ENCODE data around the gene ADCY9. TPM values are rescaled to one million over a fixed set of nuclear protein-coding genes. Genes with fewer than 3 reads are reported as not detected.

The ADCY9 gene
- total and polyA plus RNA-seq, 2 donors (not counting 1 experiment from before 2014, with no cell fraction given) = 1.7 to 2.1 TPM

DNA sequence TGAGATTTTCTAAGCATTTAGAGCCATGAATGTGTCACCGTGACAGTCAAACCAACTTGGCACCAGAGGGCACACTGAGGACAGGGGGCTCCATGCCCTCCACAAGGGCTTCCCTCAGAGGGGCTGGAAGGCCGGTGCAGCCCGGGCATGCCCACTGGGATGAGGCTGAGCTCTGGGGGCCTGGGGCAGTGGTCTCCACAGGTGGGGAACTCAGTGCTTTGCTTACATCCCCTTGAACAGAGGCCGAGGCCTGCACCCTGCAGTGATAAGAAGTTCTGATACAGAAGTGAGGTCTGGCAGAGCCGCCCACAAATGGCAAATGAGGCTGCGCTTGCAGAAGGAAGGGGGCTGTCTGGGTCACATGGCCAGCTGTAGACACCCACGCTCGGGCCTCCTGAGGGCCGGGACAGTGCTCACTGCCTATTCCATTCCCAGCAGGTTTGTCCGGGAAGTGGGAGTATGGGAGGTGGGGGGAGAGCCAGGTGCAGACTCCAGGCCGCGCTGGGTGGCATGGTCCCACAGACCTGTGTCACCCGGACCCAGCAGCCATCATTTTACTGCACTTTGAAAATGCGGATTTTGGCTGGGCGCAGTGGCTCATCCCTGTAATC, 118.9 kb downstream of the ADCY9 start:
- no peaks in the 10 kb centered on the region for H3K9me3 ChIP-seq (ENCODE audit: control extremely low read depth in 1 of 3, control insufficient read depth in 2 of 3, insufficient read depth in 1 of 3, low read length in 2 of 3)
- no peaks in the 10 kb centered on the region for H3K27me3 ChIP-seq (replicated peaks in 1 of 4; ENCODE audit: control extremely low read depth in 1 of 4, control insufficient read depth in 3 of 4, insufficient read depth in 4 of 4, low read length in 3 of 4)
- H3K36me3 ChIP-seq (replicated peaks in 1 of 2; ENCODE audit: control extremely low read depth in 1 of 2, control insufficient read depth in 1 of 2, extremely low read depth in 1 of 2, insufficient read depth in 2 of 2, low read length in 1 of 2) = no peaks in the 10 kb centered on the region
- TF ChIP-seq, protein P1, sequence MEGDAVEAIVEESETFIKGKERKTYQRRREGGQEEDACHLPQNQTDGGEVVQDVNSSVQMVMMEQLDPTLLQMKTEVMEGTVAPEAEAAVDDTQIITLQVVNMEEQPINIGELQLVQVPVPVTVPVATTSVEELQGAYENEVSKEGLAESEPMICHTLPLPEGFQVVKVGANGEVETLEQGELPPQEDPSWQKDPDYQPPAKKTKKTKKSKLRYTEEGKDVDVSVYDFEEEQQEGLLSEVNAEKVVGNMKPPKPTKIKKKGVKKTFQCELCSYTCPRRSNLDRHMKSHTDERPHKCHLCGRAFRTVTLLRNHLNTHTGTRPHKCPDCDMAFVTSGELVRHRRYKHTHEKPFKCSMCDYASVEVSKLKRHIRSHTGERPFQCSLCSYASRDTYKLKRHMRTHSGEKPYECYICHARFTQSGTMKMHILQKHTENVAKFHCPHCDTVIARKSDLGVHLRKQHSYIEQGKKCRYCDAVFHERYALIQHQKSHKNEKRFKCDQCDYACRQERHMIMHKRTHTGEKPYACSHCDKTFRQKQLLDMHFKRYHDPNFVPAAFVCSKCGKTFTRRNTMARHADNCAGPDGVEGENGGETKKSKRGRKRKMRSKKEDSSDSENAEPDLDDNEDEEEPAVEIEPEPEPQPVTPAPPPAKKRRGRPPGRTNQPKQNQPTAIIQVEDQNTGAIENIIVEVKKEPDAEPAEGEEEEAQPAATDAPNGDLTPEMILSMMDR (IDR thresholded peaks at IDR 0.05) = no peak
- no peak for TF ChIP-seq EZH2 (IDR thresholded peaks at IDR 0.05; ENCODE audit: borderline replicate concordance, insufficient read depth, low read depth, low read length, poor library complexity, severe bottlenecking)
- no peaks in the 10 kb centered on the region for H4K20me1 ChIP-seq (ENCODE audit: control insufficient read depth, insufficient read depth, low read length, poor library complexity, severe bottlenecking)
- no peak for ATAC-seq (ENCODE audit: low read depth)
- H3K4me1 Mint-ChIP-seq = no peaks in the 10 kb centered on the region
- WGBS (ENCODE audit: insufficient coverage) = 96% methylated on average over 12 of the region's 15 CpGs
- no peaks in the 10 kb centered on the region for H3K9me3 Mint-ChIP-seq (ENCODE audit: insufficient read depth)
- H3K9ac ChIP-seq (ENCODE audit: low read length) = no peak overlapping the region
- H3K79me2 ChIP-seq (ENCODE audit: control insufficient read depth, insufficient read depth, low read length) = no peaks in the 10 kb centered on the region
- H3K4me2 ChIP-seq (replicated peaks; ENCODE audit: low read depth, low read length, poor library complexity, severe bottlenecking) = no peak overlapping the region
- no peak overlapping the region for H3K27ac ChIP-seq (ENCODE audit: low read length in 2 of 2)
- no peak overlapping the region for H3K4me3 ChIP-seq (ENCODE audit: control extremely low read depth in 1 of 5, extremely low read depth in 1 of 5, insufficient read depth in 1 of 5, low read depth in 2 of 5, low read length in 4 of 5)
- no peak for DNase-seq
- H3K4me1 ChIP-seq (ENCODE audit: control insufficient read depth in 2 of 2, insufficient read depth in 2 of 2, low read length in 2 of 2) = no peaks in the 10 kb centered on the region
- no peak overlapping the region for H3K27ac Mint-ChIP-seq
- intact Hi-C loops (cut with micrococcal nuclease) = no loop called here
- H2AFZ ChIP-seq (ENCODE audit: insufficient read depth, low read depth, low read length, poor library complexity, severe bottlenecking) = no peak overlapping the region
- no peak overlapping the region for H3K4me3 Mint-ChIP-seq
- ChIA-PET POLR2A (no interaction called here), CTCF (no interaction called here)
- H3K27me3 Mint-ChIP-seq = no peaks in the 10 kb centered on the region

DNA sequence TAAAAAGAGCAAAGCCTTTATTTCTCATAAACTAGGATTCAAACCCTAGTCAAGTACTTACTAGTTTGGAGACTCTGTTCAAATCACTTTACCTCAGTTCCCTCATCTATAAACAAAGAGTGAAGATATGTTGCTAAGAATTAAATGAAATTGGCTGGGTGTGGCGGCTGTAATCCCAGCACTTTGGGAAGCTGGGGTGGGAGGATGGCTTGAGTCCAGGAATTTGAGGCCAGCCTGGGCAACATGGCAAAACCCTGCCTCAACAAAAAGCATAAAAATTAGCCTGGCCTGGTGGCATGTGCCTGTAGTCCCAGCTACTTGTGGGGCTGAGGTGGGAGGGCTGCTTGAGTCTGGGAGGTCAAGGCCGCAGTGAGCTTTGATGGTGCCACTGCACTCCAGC, 121.2 kb downstream of the ADCY9 start:
- Mint-ChIP-seq H3K4me1 (no peaks in the 10 kb centered on the region), H3K4me3 (no peak overlapping the region), H3K27ac (no peak overlapping the region), H3K9me3 (ENCODE audit: insufficient read depth) (no peaks in the 10 kb centered on the region), H3K27me3 (no peaks in the 10 kb centered on the region)
- Histone ChIP-seq H4K20me1 (ENCODE audit: control insufficient read depth, insufficient read depth, low read length, poor library complexity, severe bottlenecking) (no peaks in the 10 kb centered on the region), H3K9ac (ENCODE audit: low read length) (no peak overlapping the region), H3K4me2 (replicated peaks; ENCODE audit: low read depth, low read length, poor library complexity, severe bottlenecking) (no peak overlapping the region), H3K79me2 (ENCODE audit: control insufficient read depth, insufficient read depth, low read length) (no peaks in the 10 kb centered on the region), H3K36me3 (replicated peaks in 1 of 2; ENCODE audit: control extremely low read depth in 1 of 2, control insufficient read depth in 1 of 2, extremely low read depth in 1 of 2, insufficient read depth in 2 of 2, low read length in 1 of 2) (no peaks in the 10 kb centered on the region), H3K27ac (ENCODE audit: low read length in 2 of 2) (no peak overlapping the region), H2AFZ (ENCODE audit: insufficient read depth, low read depth, low read length, poor library complexity, severe bottlenecking) (no peak overlapping the region), H3K9me3 (ENCODE audit: control extremely low read depth in 1 of 3, control insufficient read depth in 2 of 3, insufficient read depth in 1 of 3, low read length in 2 of 3) (no peaks in the 10 kb centered on the region), H3K4me3 (ENCODE audit: control extremely low read depth in 1 of 5, extremely low read depth in 1 of 5, insufficient read depth in 1 of 5, low read depth in 2 of 5, low read length in 4 of 5) (no peak overlapping the region), H3K27me3 (replicated peaks in 1 of 4; ENCODE audit: control extremely low read depth in 1 of 4, control insufficient read depth in 3 of 4, insufficient read depth in 4 of 4, low read length in 3 of 4) (no peaks in the 10 kb centered on the region), H3K4me1 (ENCODE audit: control insufficient read depth in 2 of 2, insufficient read depth in 2 of 2, low read length in 2 of 2) (no peaks in the 10 kb centered on the region)
- DNase-seq (no peak), ATAC-seq (ENCODE audit: low read depth) (no peak)
- CTCF ChIA-PET = no interaction called here
- intact Hi-C loops (cut with micrococcal nuclease) = no loop called here
- no CpG with 5 or more reads among the region's 2 CpGs for WGBS (ENCODE audit: insufficient coverage)
- POLR2A ChIA-PET = no interaction called here
- TF ChIP-seq EZH2 (IDR thresholded peaks at IDR 0.05; ENCODE audit: borderline replicate concordance, insufficient read depth, low read depth, low read length, poor library complexity, severe bottlenecking) = no peak
- TF ChIP-seq, protein P1 (IDR thresholded peaks at IDR 0.05) = no peak

All from B cell (primary cell).